ENCODE measurements around the gene HMGN4.

The HMGN4 gene

GRCh38 chr6:26553635-26554446, 15.7 kb downstream of the HMGN4 start:
- Histone ChIP-seq H3K27me3 (ENCODE audit: insufficient read depth, poor library complexity, severe bottlenecking) (no peaks in the 10 kb centered on the region), H3K4me3 (replicated peaks; ENCODE audit: insufficient read depth, low read length) (peak overlapping the region; percentile 76), H3K27ac (replicated peaks) (peak overlapping the region; percentile 45)
- DNase-seq (ENCODE audit: low read depth in 1 of 2, low spot score in 1 of 2): peak; percentile 78 to 80
- TF ChIP-seq SPI1 (IDR thresholded peaks at IDR 0.05; ENCODE audit: borderline replicate concordance, low read depth) (no peak), GABPA (IDR thresholded peaks at IDR 0.05; ENCODE audit: low read depth) (peak; percentile 15; the same call in 1 of the 2 replicates), CTCF (IDR thresholded peaks at IDR 0.05; ENCODE audit: insufficient read depth, low read length) (no peak), REST (IDR thresholded peaks at IDR 0.05; ENCODE audit: insufficient replicate concordance, low read depth) (no peak)

- Histone ChIP-seq H3K27me3 (ENCODE audit: insufficient read depth, poor library complexity, severe bottlenecking) (no peaks in the 10 kb centered on the region), H3K27ac (replicated peaks) (no peak overlapping the region), H3K4me3 (replicated peaks; ENCODE audit: insufficient read depth, low read length) (peak overlapping the region; percentile 76)
- DNase-seq (ENCODE audit: low read depth in 1 of 2, low spot score in 1 of 2): no peak
- no peak for TF ChIP-seq GABPA (IDR thresholded peaks at IDR 0.05; ENCODE audit: low read depth)
- TF ChIP-seq CTCF (IDR thresholded peaks at IDR 0.05; ENCODE audit: insufficient read depth, low read length): no peak
- TF ChIP-seq SPI1 (IDR thresholded peaks at IDR 0.05; ENCODE audit: borderline replicate concordance, low read depth): no peak
- TF ChIP-seq REST (IDR thresholded peaks at IDR 0.05; ENCODE audit: insufficient replicate concordance, low read depth): no peak
- no peak for TF ChIP-seq POLR2AphosphoS5 (IDR thresholded peaks at IDR 0.05; ENCODE audit: low read depth)
Measured at GRCh38 chr6:26554447-26554696, 16.2 kb downstream of the HMGN4 start.

- TF ChIP-seq CTCF (IDR thresholded peaks at IDR 0.05; ENCODE audit: insufficient read depth, low read length): no peak
- TF ChIP-seq SPI1 (IDR thresholded peaks at IDR 0.05; ENCODE audit: borderline replicate concordance, low read depth): no peak
- TF ChIP-seq GABPA (IDR thresholded peaks at IDR 0.05; ENCODE audit: low read depth): no peak
- TF ChIP-seq REST (IDR thresholded peaks at IDR 0.05; ENCODE audit: insufficient replicate concordance, low read depth): no peak
- no peak for TF ChIP-seq POLR2AphosphoS5 (IDR thresholded peaks at IDR 0.05; ENCODE audit: low read depth)
- DNase-seq (ENCODE audit: low read depth in 1 of 2, low spot score in 1 of 2): peak in 1 of 2 experiments; percentile 49
- H3K4me3 ChIP-seq (replicated peaks; ENCODE audit: insufficient read depth, low read length): peak overlapping the region; percentile 76
Measured at GRCh38 chr6:26554697-26555504, 16.7 kb downstream of the HMGN4 start.

More at GRCh38 chr6:26554697-26555504, 16.7 kb downstream of the HMGN4 start:
- H3K27ac ChIP-seq (replicated peaks): no peak overlapping the region
- no peaks in the 10 kb centered on the region for H3K27me3 ChIP-seq (ENCODE audit: insufficient read depth, poor library complexity, severe bottlenecking)
